ENCODE measurements around the gene RCOR1.
A peak's percentile ranks its signal among the peaks of the same experiment; 100 is the strongest.

The RCOR1 gene

GRCh38 chr14:102729268-102729667 lies 136.8 kb downstream of the RCOR1 start:
- DNase-seq, result no peak

GRCh38 chr14:102729825-102730224 lies 137.4 kb downstream of the RCOR1 start:
- no peak for DNase-seq

- no peak for DNase-seq
Observed at GRCh38 chr14:102731101-102731870, 138.8 kb downstream of the RCOR1 start.

- DNase-seq, result no peak
Observed at GRCh38 chr14:102731871-102732800, 139.7 kb downstream of the RCOR1 start.

- no peak for DNase-seq
Observed at GRCh38 chr14:102732924-102733323, 140.5 kb downstream of the RCOR1 start.

- no peak for DNase-seq
Observed at GRCh38 chr14:102733326-102733725, 140.9 kb downstream of the RCOR1 start.

GRCh38 chr14:102734436-102734835 lies 142.0 kb downstream of the RCOR1 start:
- no peak for DNase-seq

GRCh38 chr14:102736956-102737355 lies 144.5 kb downstream of the RCOR1 start:
- no peak for DNase-seq

GRCh38 chr14:102737402-102738372 lies 145.2 kb downstream of the RCOR1 start:
- no peak for DNase-seq

- DNase-seq, result no peak
Observed at GRCh38 chr14:102738373-102739189, 146.1 kb downstream of the RCOR1 start.

GRCh38 chr14:102739190-102739469 lies 146.7 kb downstream of the RCOR1 start:
- no peak for DNase-seq

GRCh38 chr14:102746634-102747438 lies 154.4 kb downstream of the RCOR1 start:
- no peak for DNase-seq

- no peak for DNase-seq
Observed at GRCh38 chr14:102748806-102749205, 156.4 kb downstream of the RCOR1 start.

- DNase-seq, result peak; percentile 81
Observed at GRCh38 chr14:102749393-102750305, 157.2 kb downstream of the RCOR1 start.

GRCh38 chr14:102750376-102750775 lies 157.9 kb downstream of the RCOR1 start:
- DNase-seq, result no peak

- DNase-seq, result peak; percentile 40
Observed at GRCh38 chr14:102751088-102751487, 158.6 kb downstream of the RCOR1 start.

GRCh38 chr14:102752239-102752847 lies 159.9 kb downstream of the RCOR1 start:
- no peak for DNase-seq

- no peak for DNase-seq
Observed at GRCh38 chr14:102754370-102755262, 162.2 kb downstream of the RCOR1 start.

GRCh38 chr14:102757646-102758045 lies 165.2 kb downstream of the RCOR1 start:
- DNase-seq, result no peak
